HG03354 (cell line): ENCODE measurements around the gene ADH4.
"Not testable (repeated sequence)": the region's sequence is repeated elsewhere in the genome, so short reads cannot be mapped to it uniquely, and the experiment has no call there.

Experiments used
- ATAC-seq: cut with Tn5 transposase; IDR thresholded peaks from one replicate; pipeline ENCODE4 v1.9.1; 2021; ENCODE audit warnings: mild to moderate bottlenecking; ENCODE audit not compliant: unreplicated experiment, poor library complexity, severe bottlenecking

ADH4 gene

GRCh38 chr4:99144070-99144469, at the start of gene ADH4:
Gene ADH4 (minus strand): TSS chr4:99144297. CDS start chr4:99144222, 75 bp downstream.
- no peak for ATAC-seq

GRCh38 chr4:99190336-99190735, 46.2 kb upstream of the ADH4 start:
- ATAC-seq: no peak

GRCh38 chr4:99189900-99190299, 45.8 kb upstream of the ADH4 start:
- not testable (repeated sequence) for ATAC-seq

DNA sequence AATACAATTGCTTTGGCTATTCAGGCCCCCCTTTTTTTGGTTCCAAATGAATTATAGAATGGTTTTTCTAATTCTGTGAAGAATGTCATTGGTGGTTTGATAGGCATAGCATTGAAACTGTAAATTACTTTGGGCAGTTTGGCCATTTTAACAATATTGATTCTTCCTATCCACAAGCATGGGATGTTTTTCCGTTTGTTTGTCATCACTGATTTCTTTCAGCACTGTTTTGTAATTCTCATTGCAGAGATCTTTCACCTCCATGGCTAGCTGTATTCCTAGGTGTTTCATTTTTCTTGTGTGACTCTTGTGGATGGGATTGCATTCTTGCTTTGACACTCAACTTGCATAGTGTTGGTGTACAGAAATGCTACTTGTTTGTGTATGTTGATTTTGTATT, 41.9 kb upstream of the ADH4 start:
- ATAC-seq: no peak

DNA sequence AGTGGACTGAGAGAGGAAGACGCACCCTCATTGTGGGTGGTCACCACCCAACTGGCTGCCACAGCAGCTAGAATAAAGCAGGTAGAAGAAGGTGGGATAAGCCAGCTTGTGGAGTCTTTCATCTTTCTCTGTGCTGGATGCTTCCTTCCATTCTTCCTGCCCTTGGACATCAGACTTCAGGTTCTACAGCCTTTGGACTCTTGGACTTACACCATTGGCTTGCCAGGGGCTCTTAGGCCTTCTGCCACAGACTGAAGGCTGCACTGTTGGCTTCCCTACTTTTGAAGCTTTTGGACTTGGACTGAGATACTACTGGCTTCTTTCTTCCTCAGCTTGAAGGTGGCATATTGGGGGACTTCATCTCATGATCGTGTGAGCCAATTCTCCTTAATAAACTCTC, 41.5 kb upstream of the ADH4 start:
- ATAC-seq: no peak

DNA sequence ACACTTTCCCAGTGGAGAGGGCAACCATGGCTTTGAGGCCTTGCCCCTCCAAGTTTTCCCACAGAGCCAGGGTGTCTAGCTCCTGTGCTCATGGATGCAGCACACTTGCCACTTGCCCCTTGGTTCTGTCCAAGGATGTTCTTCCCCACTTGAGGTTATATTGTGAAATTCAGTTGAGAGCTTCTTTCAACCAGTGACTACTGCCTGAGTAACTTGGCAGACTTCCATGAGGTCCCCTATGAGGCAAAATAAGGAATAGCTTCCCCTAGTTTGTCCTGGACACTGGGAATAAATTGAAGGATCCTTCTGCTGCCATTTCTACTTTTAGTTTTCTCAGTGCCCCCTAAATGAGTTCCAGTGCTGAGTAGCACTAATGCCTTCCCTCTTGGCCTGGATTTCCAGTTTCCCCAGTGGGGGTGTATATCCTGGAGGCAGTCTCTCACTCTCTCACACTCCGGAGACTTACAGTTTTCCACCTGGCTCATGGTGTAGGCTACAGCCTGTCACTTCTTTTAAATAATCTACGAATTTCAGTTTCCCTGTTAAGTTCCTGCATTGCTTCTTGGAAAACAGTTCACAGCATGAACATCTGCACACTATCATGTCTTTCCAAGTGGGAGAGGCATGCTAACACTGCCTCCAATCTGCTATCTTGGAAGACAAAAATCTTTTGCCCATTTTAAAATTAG, 36.4 kb upstream of the ADH4 start:
- no peak for ATAC-seq

DNA sequence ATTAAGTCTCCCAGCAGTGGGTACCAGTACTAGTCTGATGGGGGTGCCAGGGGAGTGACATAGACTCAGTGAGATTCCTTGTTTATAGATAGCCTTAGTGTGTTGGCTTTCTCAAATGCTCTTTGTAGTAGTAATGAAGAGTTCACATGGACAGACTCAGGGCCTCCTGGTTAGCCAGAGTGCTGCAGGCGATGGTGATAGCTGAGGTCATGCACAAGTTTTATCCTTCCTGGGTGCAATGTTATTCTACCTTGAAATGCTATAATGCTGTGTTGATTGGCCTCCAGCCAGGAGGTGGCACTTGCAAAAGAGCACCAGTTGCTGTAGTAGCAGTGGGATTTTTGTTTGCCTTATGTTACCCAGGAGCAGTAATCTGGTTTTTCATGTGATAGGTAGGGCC, 35.5 kb upstream of the ADH4 start:
- ATAC-seq: no peak

DNA sequence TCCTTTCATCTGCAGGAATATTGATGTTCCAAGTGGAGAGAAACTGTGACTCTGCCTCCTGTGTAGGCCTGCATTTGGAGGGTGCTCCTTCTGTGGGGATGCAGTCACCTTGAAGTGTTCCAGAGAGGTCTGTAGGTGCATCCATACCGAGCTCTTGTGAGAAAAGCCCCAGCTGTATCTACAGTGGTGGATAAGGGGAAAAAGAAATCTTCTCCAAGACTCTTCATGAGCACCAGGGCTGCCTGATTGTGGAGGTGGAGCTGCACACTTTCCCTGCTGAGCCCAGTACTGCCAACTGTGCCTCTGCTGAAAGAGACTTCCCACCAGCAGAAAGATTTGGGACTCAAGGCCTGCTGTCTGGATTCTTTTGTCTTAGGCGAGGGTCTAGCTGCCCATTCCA, 35.1 kb upstream of the ADH4 start:
- ATAC-seq: no peak

DNA sequence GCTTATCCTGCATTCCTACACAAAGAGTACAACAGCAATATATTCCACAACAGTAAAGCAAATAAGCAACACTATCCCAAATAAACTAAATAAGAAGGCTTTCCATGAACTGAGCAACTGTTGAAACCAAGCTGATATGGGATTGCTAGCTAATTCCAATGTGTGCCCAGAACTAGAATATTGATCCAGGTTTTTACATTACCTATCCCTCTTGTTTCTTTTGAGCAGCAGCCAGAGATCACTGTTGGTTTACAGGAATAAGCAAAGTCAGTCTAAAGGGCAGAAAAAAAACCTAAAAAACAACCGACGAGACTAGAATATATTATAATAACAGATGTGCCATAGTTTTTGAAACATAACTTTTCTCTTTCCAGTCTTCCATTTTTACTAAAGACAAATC, 22.4 kb upstream of the ADH4 start:
- no peak for ATAC-seq

GRCh38 chr4:99165978-99166377, 21.9 kb upstream of the ADH4 start:
- no peak for ATAC-seq

DNA sequence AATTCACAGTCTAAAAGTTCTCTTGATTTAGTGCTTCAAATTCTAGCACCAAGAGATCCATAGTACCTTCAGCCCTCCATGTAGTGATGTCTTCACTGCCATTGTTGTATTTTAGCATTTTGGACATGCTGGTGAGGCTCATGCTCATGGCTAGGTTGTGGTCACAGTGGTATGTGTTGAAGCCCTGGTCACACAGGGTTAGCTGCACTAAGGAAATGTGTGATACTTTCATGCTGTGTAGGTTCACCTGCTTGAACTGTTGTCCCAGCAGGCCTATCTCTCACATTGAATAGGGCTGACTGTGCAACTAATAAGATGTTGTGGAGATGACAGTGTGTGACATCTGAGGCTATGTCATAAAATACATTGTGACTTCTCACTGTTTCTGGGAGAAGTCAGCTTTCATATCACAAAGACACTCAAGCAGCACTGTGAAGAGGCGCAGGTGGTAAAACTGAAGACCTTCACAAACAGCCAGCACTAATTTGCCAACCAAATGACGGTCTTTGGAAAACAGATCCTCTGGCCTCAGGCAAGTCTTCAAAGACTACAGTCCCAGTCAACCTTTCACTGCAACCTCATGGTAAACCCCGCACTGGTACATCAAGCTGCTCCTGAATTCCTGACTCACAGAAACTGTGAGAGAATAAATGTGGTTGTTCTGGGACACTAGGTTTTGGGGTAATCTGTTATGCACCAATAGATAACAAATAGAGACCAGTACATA, 17.4 kb upstream of the ADH4 start:
- no peak for ATAC-seq

DNA sequence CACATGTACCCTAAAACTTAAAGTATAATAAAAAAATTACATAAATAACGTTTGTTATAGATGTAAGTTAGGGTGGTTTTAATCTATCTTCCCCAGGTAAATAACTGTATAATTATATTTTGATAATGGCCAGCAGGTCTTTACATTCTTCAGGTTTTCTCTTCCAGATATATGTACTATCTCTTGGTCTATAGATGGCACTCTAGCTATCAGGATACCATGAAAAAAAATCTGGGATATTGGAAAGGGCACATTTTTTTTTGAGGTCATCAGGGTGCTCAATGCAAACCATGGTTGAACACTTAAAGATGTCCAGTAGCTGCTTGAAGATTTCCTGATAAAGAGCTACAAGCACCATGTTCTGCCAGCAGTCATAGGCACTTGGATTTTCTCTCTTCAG, 15.6 kb upstream of the ADH4 start:
- no peak for ATAC-seq

DNA sequence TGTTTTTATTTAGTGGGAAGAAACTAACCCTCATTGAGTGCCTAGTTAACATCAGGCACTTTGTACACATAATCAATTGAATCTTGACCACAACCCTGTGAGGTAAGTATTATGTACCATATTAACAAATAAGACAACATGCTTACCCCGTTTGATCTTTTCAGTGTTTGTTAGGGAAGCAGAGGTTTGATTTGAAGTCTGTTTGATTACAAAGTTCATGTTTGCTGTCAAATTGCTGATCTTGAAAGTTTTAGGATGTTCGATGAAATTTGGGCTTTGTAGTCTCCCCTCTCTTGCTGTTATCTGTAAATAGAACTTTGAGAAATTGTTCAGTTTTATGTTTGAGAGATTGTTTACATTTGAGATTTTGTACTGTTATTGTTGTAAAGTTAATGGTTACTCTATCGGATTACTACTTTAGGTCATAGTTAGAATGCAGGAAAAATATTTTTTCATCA, 13.4 kb upstream of the ADH4 start:
- ATAC-seq: no peak

DNA sequence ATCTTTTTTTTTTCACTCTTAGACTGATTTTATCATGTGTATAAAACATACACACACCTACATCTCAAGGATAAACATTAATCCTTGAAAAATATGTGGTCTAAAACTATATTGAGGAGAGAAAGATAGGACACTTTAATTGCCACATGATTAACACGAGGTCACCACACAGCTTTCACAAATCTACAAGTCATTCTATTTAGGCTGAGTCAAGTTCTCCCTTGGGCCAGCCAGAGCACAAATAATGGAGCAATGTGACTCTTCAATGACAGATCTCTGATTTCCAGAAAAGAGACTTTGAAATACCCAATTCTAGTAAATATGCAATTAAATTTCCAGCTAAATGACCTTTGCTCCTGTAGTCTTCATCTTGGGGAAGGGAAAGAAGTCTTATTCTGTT, 12.9 kb upstream of the ADH4 start:
- no peak for ATAC-seq

GRCh38 chr4:99154658-99155342, 10.7 kb upstream of the ADH4 start:
- ATAC-seq: no peak

DNA sequence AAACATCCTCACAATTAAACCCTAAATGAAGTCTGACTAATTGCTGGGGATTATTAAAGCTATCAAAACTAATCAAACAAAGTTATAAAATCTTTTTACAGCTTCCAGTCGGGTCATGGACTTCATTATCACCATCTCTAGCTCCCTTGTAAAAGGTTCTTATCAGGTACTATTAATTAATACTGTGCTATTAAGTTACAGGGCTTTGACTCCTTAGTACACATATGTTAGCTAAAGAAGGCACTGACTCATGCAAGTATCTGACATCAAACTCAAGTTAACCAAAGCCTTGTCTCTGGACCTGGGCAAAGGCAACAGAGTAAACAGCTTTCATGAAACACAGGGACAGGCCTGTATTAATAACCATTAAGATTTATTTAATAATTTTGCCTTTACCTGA, 7.9 kb upstream of the ADH4 start:
- no peak for ATAC-seq

- no peak for ATAC-seq
Measured at GRCh38 chr4:99151452-99151851, 7.4 kb upstream of the ADH4 start.

DNA sequence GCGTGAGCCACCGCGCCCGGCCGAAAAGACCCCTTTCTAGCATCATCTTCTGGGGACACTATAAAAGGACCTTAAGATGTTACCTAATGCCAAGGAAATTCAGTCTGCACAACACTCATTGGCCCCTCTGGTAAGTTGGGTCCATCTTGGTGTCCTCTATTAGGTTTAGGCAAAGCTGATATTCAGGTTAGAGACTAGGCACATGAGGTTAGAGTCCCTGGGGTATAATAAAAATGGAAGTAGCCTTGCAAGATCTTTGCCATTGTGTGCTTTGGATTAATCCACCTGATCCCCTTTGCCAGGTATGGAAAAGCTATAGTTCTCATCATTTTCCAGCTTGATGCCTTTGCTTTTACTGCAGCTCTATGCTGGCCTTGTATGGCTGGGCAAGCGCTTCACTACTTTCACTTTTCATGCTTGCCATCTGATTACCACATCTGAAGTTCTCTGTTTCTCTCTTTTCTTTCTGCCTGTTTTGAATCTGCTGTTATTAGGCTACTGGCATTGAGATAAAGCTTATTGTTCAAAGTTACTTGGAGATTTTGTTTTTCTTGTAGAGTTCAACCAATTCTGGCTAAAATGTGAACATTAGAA, 5.4 kb upstream of the ADH4 start:
- ATAC-seq: no peak

DNA sequence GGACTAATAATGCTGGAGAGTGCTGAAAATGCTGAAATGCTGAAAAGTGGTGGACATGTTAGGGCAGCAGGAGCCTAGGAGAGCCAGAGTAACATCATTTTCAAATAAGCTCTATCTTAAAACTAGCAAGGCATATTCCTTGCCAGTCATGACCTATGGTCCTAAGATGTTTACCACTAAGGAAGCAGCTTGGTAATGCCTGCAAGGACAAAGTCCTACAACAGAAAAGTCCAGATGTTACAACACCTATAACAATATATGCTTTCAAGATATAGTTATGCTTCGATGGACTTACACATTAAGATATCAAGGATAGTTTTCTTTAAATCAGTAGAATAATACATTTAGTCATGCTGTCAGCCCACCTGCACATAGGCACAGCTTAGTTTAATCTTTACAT, 4.5 kb upstream of the ADH4 start:
- no peak for ATAC-seq

DNA sequence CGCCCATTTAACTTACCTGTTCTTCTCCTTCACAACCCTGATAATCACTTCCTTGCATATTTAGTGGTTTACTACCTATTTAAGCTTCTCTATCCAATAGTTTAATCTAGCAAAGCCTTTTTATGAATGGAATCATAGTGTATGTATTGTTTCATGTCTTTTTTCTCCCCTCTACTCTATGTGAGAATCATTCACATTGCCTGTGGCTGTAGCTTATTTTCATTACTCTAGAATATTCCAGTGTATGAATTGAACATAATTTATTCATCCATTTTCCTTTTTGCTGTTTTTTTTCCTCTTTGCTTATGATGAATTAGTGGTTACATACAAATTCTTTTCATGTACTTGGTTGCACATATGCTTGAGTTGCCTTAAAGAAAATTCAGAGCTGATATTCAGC, 490 bp upstream of the ADH4 start:
- no peak for ATAC-seq

DNA sequence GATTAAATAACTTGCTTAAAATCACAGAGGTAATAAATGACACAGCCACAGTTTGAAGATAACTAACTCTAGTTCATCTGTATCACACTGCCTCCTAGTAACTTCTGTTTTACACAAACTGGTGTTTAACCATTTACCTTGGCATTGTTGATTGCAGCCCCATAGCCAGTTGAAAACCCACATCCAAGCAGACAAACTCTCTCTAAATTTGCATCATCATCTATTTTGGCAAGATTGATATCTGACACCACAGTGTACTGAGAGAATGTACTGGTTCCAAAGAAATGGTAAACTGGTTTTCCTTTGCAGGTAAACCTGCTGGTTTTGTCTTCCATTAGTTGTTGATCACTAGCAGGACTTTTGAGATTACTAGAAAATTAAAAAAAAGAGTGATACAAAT, 7.8 kb downstream of the ADH4 start:
- no peak for ATAC-seq
